GM12892 (cell line): ENCODE measurements around the gene FBXO40.

ENCODE experiments used
- POLR2AphosphoS5 ChIP-seq: IDR thresholded peaks from 2 replicates; pipeline ENCODE4 v1.6.1; 2011; ENCODE audit warnings: low read depth, low read length, control low read depth
- TAF1 ChIP-seq: IDR thresholded peaks from 2 replicates; pipeline ENCODE4 v1.6.1; 2011; ENCODE audit warnings: low read depth, mild to moderate bottlenecking, control low read depth, low read length, borderline replicate concordance

DNA sequence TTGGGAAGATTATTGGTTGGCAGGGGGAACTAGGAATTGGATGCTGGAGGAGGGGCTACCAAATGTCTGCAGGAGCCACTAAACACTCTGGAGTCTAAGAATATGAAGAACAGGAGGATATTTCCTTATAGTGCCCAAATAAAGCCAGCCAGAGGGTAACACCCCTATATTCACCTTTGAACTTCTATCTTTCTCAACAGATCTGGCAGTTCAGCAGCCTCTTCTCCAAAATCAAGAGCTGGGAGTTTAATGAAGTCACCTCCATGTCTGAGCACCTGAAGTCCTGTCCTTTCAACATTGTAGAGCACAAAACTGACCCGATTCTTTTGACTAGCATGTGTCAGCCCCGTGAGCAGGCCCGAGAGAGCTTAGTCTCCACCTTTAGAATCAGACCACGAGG, 33.3 kb downstream of the FBXO40 start:
- TF ChIP-seq POLR2AphosphoS5, result no peak
- no peak for TF ChIP-seq TAF1
